NT2/D1 (cell line): Measurements from ENCODE around the gene TTLL1.

Source experiments
- SUZ12 ChIP-seq: IDR thresholded peaks from 2 replicates; pipeline ENCODE4 v1.6.1; 2011; ENCODE audit not compliant: insufficient read length, insufficient read depth; ENCODE audit errors: extremely low read depth
- YY1 ChIP-seq: IDR thresholded peaks from 2 replicates; pipeline ENCODE4 v1.6.1; 2011; ENCODE audit not compliant: insufficient read length, insufficient read depth
- ZNF274 ChIP-seq: IDR thresholded peaks from 2 replicates; pipeline ENCODE4 v1.6.1; 2011; ENCODE audit warnings: mild to moderate bottlenecking, low read depth, low read length

DNA sequence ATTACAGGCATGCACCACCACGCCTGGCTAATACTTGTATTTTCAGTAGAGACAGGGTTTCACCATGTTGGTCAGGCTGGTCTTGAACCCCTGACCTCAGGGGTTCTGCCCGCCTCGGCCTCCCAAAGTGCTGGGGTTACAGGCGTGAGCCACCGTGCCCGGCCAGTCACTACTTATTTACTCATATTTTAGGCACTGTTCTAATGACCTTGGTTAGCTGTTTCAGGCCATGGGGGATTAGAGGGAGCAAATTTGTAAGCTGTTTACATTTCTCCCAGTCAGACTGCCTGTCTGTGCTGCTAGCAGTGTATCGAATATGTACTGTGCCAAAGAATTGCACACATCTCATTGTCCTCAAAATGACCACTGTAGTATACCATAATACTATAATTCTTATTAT, 41.6 kb downstream of the TTLL1 start:
- TF ChIP-seq ZNF274 (no peak), YY1 (no peak), SUZ12 (no peak)
